ENCODE data around the gene TLN1.

- no peak for TF ChIP-seq POLR2A (IDR thresholded peaks at IDR 0.05; ENCODE audit: low read depth, low read length)
- TF ChIP-seq CTCF (IDR thresholded peaks at IDR 0.05 in 2 of 3, conservative IDR thresholded peaks at IDR 0.05 in 1 of 3; ENCODE audit: control insufficient read depth in 2 of 3, extremely low read depth in 1 of 3, insufficient read depth in 1 of 3, low read depth in 3 of 3, low read length in 3 of 3), result no peak
- no peak for TF ChIP-seq SPI1 (IDR thresholded peaks at IDR 0.05; ENCODE audit: borderline replicate concordance, insufficient read depth, low read depth, low read length)
- no peak for TF ChIP-seq SREBF1 (IDR thresholded peaks at IDR 0.05; ENCODE audit: low read length)
- no peak for TF ChIP-seq HDAC6 (IDR thresholded peaks at IDR 0.05; ENCODE audit: unreplicated experiment)
Measured at GRCh38 chr9:35682520-35683315, 49.3 kb downstream of the TLN1 start.
